SK-N-SH treated with all-trans-retinoic acid at 6 μM for 48 hours (cell line): ENCODE results near the gene ITPRIPL2.

Source experiments
- ATAC-seq: fragments of 200-7000 bp; cut with Tn5 transposase; 3 replicates; pipeline ENCODE4 v1.9.1; 2020; ENCODE audit warnings: mild to moderate bottlenecking, moderate library complexity
- ARNTL ChIP-seq: fragments of 450-650 bp; formaldehyde crosslinking; IDR thresholded peaks from 2 replicates; pipeline ENCODE4 v1.5.0; 2020; ENCODE audit warnings: low read depth, mild to moderate bottlenecking, moderate library complexity, borderline replicate concordance
- CREB5 ChIP-seq: fragments of 250-450 bp; sonication (Bioruptor Pico); IDR thresholded peaks from 2 replicates; pipeline ENCODE4 v1.5.1; 2020; ENCODE audit warnings: low read depth, mild to moderate bottlenecking, moderate library complexity
- CSDC2 ChIP-seq: fragments of 250-450 bp; sonication (Bioruptor Pico); IDR thresholded peaks from 2 replicates; pipeline ENCODE4 v1.5.0; 2020; ENCODE audit warnings: mild to moderate bottlenecking, moderate library complexity
- CSRNP3 ChIP-seq: fragments of 250-450 bp; sonication (Bioruptor Pico); IDR thresholded peaks from 2 replicates; pipeline ENCODE4 v1.5.1; 2021; ENCODE audit warnings: mild to moderate bottlenecking, moderate library complexity
- ESRRG ChIP-seq: fragments of 250-450 bp; sonication (Bioruptor Pico); IDR thresholded peaks from 2 replicates; pipeline ENCODE4 v1.6.1; 2021; ENCODE audit warnings: mild to moderate bottlenecking
- GLIS3 ChIP-seq: fragments of 250-450 bp; sonication (Bioruptor Pico); IDR thresholded peaks from 2 replicates; pipeline ENCODE4 v1.5.0; 2020; ENCODE audit warnings: mild to moderate bottlenecking, moderate library complexity
- ISL1 ChIP-seq: fragments of 250-450 bp; sonication (Bioruptor Pico); IDR thresholded peaks from 2 replicates; pipeline ENCODE4 v2.1.2; 2022; ENCODE audit warnings: mild to moderate bottlenecking, moderate library complexity
- OSR1 ChIP-seq: fragments of 250-450 bp; sonication (Bioruptor Pico); IDR thresholded peaks from 2 replicates; pipeline ENCODE4 v1.8.0; 2022; ENCODE audit warnings: moderate library complexity, mild to moderate bottlenecking, inconsistent platforms
- POU6F1 ChIP-seq: fragments of 250-450 bp; sonication (Bioruptor Pico); IDR thresholded peaks from 2 replicates; pipeline ENCODE4 v1.8.0; 2021; ENCODE audit warnings: low read depth, mild to moderate bottlenecking, moderate library complexity, borderline replicate concordance
- PPARA ChIP-seq: fragments of 250-450 bp; sonication (Bioruptor Pico); IDR thresholded peaks from 2 replicates; pipeline ENCODE4 v1.5.0; 2020; ENCODE audit warnings: mild to moderate bottlenecking, borderline replicate concordance
- RARB ChIP-seq: fragments of 250-450 bp; sonication (Bioruptor Pico); IDR thresholded peaks from 2 replicates; pipeline ENCODE4 v1.8.0; 2021; ENCODE audit warnings: mild to moderate bottlenecking, moderate library complexity
- SNAI2 ChIP-seq: fragments of 250-450 bp; sonication (Bioruptor Pico); IDR thresholded peaks from 2 replicates; pipeline ENCODE4 v1.5.0; 2020; ENCODE audit warnings: mild to moderate bottlenecking, moderate library complexity
- TCF4 ChIP-seq: fragments of 250-450 bp; sonication (Bioruptor Pico); IDR thresholded peaks from 2 replicates; pipeline ENCODE4 v1.8.0; 2021; ENCODE audit warnings: mild to moderate bottlenecking, moderate library complexity, borderline replicate concordance
- TOX ChIP-seq: fragments of 250-450 bp; sonication (Bioruptor Pico); IDR thresholded peaks from 2 replicates; pipeline ENCODE4 v1.8.0; 2021; ENCODE audit warnings: mild to moderate bottlenecking, moderate library complexity, borderline replicate concordance
- TSHZ2 ChIP-seq: fragments of 250-450 bp; sonication (Bioruptor Pico); IDR thresholded peaks from 2 replicates; pipeline ENCODE4 v1.5.0; 2020; ENCODE audit warnings: mild to moderate bottlenecking, moderate library complexity
- ZFP3 ChIP-seq: fragments of 250-450 bp; sonication (Bioruptor Pico); IDR thresholded peaks from 2 replicates; pipeline ENCODE4 v1.5.0; 2020; ENCODE audit warnings: mild to moderate bottlenecking, moderate library complexity
- ZFP30 ChIP-seq: fragments of 450-650 bp; formaldehyde crosslinking; IDR thresholded peaks from 2 replicates; pipeline ENCODE4 v1.5.0; 2022; ENCODE audit warnings: mild to moderate bottlenecking, moderate library complexity
- ZNF565 ChIP-seq: fragments of 450-650 bp; formaldehyde crosslinking; conservative IDR thresholded peaks from 2 replicates; pipeline ENCODE4 v1.5.0; 2020; ENCODE audit warnings: low read depth, mild to moderate bottlenecking, moderate library complexity
- ZNF8 ChIP-seq: fragments of 450-650 bp; formaldehyde crosslinking; IDR thresholded peaks from 2 replicates; pipeline ENCODE4 v1.5.0; 2020; ENCODE audit warnings: mild to moderate bottlenecking, moderate library complexity

ITPRIPL2 gene

GRCh38 chr16:19132255-19132654, 18.5 kb downstream of the ITPRIPL2 start:
- TF ChIP-seq CSRNP3 (CRISPR knock-in tag), result no peak
- no peak for TF ChIP-seq POU6F1 (CRISPR knock-in tag)
- TF ChIP-seq TCF4 (CRISPR knock-in tag), result no peak
- TF ChIP-seq TOX (CRISPR knock-in tag), result no peak
- TF ChIP-seq CREB5 (CRISPR knock-in tag), result no peak
- no peak for TF ChIP-seq CSDC2
- no peak for TF ChIP-seq ZNF8 (CRISPR knock-in tag)
- no peak for TF ChIP-seq PPARA (CRISPR knock-in tag)
- no peak for TF ChIP-seq TSHZ2
- TF ChIP-seq ZNF565 (CRISPR knock-in tag), result no peak
- no peak for TF ChIP-seq ARNTL (CRISPR knock-in tag)
- TF ChIP-seq SNAI2 (CRISPR knock-in tag), result no peak
- no peak for TF ChIP-seq ESRRG (CRISPR knock-in tag)
- TF ChIP-seq ZFP3 (CRISPR knock-in tag), result no peak
- no peak for TF ChIP-seq ISL1
- TF ChIP-seq OSR1 (CRISPR knock-in tag), result no peak
- no peak for ATAC-seq

GRCh38 chr16:19132898-19133297, 19.1 kb downstream of the ITPRIPL2 start:
- ATAC-seq, result no peak
- TF ChIP-seq PPARA (CRISPR knock-in tag) (no peak), ZFP3 (CRISPR knock-in tag) (no peak), TOX (CRISPR knock-in tag) (no peak), ZNF565 (CRISPR knock-in tag) (no peak), ZNF8 (CRISPR knock-in tag) (no peak), ARNTL (CRISPR knock-in tag) (no peak), RARB (CRISPR knock-in tag) (no peak), CSRNP3 (CRISPR knock-in tag) (no peak), POU6F1 (CRISPR knock-in tag) (no peak), TCF4 (CRISPR knock-in tag) (no peak), SNAI2 (CRISPR knock-in tag) (no peak)

- ATAC-seq, result no peak
- TF ChIP-seq ZFP30 (no peak), TSHZ2 (no peak), CSRNP3 (CRISPR knock-in tag) (no peak), GLIS3 (CRISPR knock-in tag) (no peak), PPARA (CRISPR knock-in tag) (no peak), ZNF8 (CRISPR knock-in tag) (no peak)
These were observed 19.8 kb downstream of the ITPRIPL2 start for GRCh38 chr16:19133600-19133999.
